Calu3 (cell line): ENCODE data around the gene SCYGR3. TPM values are rescaled to one million over a fixed set of nuclear protein-coding genes. Genes with fewer than 3 reads are reported as not detected.

Experiments used
- BruUV-seq: library from RNA; stranded (reverse); fragments of 400-500 nt; replicated peaks from 2 replicates; lab custom pipeline; 2021; lab: Mats Ljungman, UMichigan
- CTCF ChIA-PET: fragments of 300-600 bp; sonication (Branson Sonifier 250); formaldehyde crosslinking; loops from one replicate; lab custom pipeline; 2022; ENCODE audit warnings: antibody characterized with exemption; lab: Charles Lee
- DNase-seq: peaks from one replicate; pipeline ENCODE4 v3.0.0; 2022
- H3K27ac Mint-ChIP-seq: one replicate; pipeline ENCODE4 v1.8.0; 2022; ENCODE audit warnings: mixed read lengths; ENCODE audit not compliant: unreplicated experiment
- H3K27me3 Mint-ChIP-seq: one replicate; pipeline ENCODE4 v1.8.0; 2022; ENCODE audit warnings: mixed read lengths; ENCODE audit not compliant: unreplicated experiment
- H3K36me3 Mint-ChIP-seq: one replicate; pipeline ENCODE4 v1.8.0; 2022; ENCODE audit warnings: mild to moderate bottlenecking, moderate library complexity, mixed read lengths; ENCODE audit not compliant: insufficient read depth, unreplicated experiment
- H3K4me1 Mint-ChIP-seq: one replicate; pipeline ENCODE4 v1.8.0; 2022; ENCODE audit warnings: mild to moderate bottlenecking, low read depth, mixed read lengths; ENCODE audit not compliant: unreplicated experiment
- H3K4me3 Mint-ChIP-seq: one replicate; pipeline ENCODE4 v1.8.0; 2022; ENCODE audit warnings: mild to moderate bottlenecking, low read depth, moderate library complexity, mixed read lengths; ENCODE audit not compliant: unreplicated experiment
- H3K9me3 Mint-ChIP-seq: one replicate; pipeline ENCODE4 v1.8.0; 2022; ENCODE audit warnings: low read depth, mixed read lengths; ENCODE audit not compliant: unreplicated experiment
- CTCF ChIP-seq: fragments of 200-600 bp; IDR thresholded peaks from one replicate; pipeline ENCODE4 v1.8.0; 2022; ENCODE audit warnings: antibody characterized with exemption; ENCODE audit not compliant: unreplicated experiment
- intact Hi-C: fragments of 100-400 bp; cut with micrococcal nuclease; formaldehyde crosslinking; loops from one replicate; pipeline ENCODE4 v1.10.0; 2022; ENCODE audit not compliant: unreplicated experiment
- total RNA-seq: library from RNA; stranded (reverse); gene quantifications from 2 replicates; pipeline ENCODE4 v1.2.3, GENCODE V29; 2022

The SCYGR3 gene
- total RNA-seq, 1 experiment from 2014 or later, result not detected

GRCh38 chr2:227577555-227577954 is 37.1 kb downstream of the SCYGR3 start:
- no peaks in the 10 kb centered on the region for H3K27me3 Mint-ChIP-seq
- TF ChIP-seq CTCF, result no peak
- CTCF ChIA-PET, result interaction anchor here (0.8 kb wide), 1 partner anchor 171 kb away, joined by 3 read pairs; no protein-coding TSS in a partner anchor
- intact Hi-C loops, result loop anchor here (5.0 kb wide), 1 partner anchor 170 kb away; no protein-coding TSS in a partner anchor
- H3K27ac Mint-ChIP-seq, result no peak overlapping the region
- H3K36me3 Mint-ChIP-seq, result no peaks in the 10 kb centered on the region
- H3K9me3 Mint-ChIP-seq, result peaks cover 6% of the 10 kb centered on the region
- no TSS peak for BruUV-seq
- H3K4me3 Mint-ChIP-seq, result no peak overlapping the region
- no peak for DNase-seq
- no peaks in the 10 kb centered on the region for H3K4me1 Mint-ChIP-seq

GRCh38 chr2:227576812-227577211 is 37.8 kb downstream of the SCYGR3 start:
- H3K27ac Mint-ChIP-seq, result no peak overlapping the region
- H3K4me1 Mint-ChIP-seq, result no peaks in the 10 kb centered on the region
- no peak for TF ChIP-seq CTCF
- DNase-seq, result no peak
- no peaks in the 10 kb centered on the region for H3K9me3 Mint-ChIP-seq
- no peak overlapping the region for H3K4me3 Mint-ChIP-seq
- no peaks in the 10 kb centered on the region for H3K27me3 Mint-ChIP-seq
- CTCF ChIA-PET, result interaction anchor here (0.8 kb wide), 1 partner anchor 171 kb away, joined by 3 read pairs; no protein-coding TSS in a partner anchor
- peaks cover 7% of the 10 kb centered on the region for H3K36me3 Mint-ChIP-seq
- intact Hi-C loops, result loop anchor here (5.0 kb wide), 1 partner anchor 170 kb away; no protein-coding TSS in a partner anchor
- BruUV-seq, result no TSS peak

- CTCF ChIA-PET, result interaction anchor here (0.6 kb wide), 2 partner anchors 23 to 203 kb away, joined by 3 to 6 read pairs; partner anchors contain the start of gene SCYGR2
Measured at GRCh38 chr2:227576110-227576509, 38.5 kb downstream of the SCYGR3 start.

GRCh38 chr2:227570615-227571014 is 44.0 kb downstream of the SCYGR3 start:
- intact Hi-C loops, result no loop called here
- CTCF ChIA-PET, result interaction anchor here (0.6 kb wide), 1 partner anchor 382 kb away, joined by 3 read pairs; no protein-coding TSS in a partner anchor
- Mint-ChIP-seq H3K27ac (peak overlapping the region; percentile 19), H3K9me3 (no peaks in the 10 kb centered on the region), H3K4me1 (no peaks in the 10 kb centered on the region), H3K4me3 (no peak overlapping the region), H3K36me3 (peaks cover 16% of the 10 kb centered on the region), H3K27me3 (no peaks in the 10 kb centered on the region)
- BruUV-seq, result no TSS peak
- no peak for DNase-seq
- no peak for TF ChIP-seq CTCF

More at GRCh38 chr2:227576110-227576509, 38.5 kb downstream of the SCYGR3 start:
- TF ChIP-seq CTCF, result no peak
- H3K9me3 Mint-ChIP-seq, result no peaks in the 10 kb centered on the region
- H3K4me1 Mint-ChIP-seq, result no peaks in the 10 kb centered on the region
- intact Hi-C loops, result loop anchor here (5.0 kb wide), 1 partner anchor 169 kb away; no protein-coding TSS in a partner anchor
- no peak for DNase-seq
- H3K36me3 Mint-ChIP-seq, result peaks cover 10% of the 10 kb centered on the region
- no peak overlapping the region for H3K4me3 Mint-ChIP-seq
- no TSS peak for BruUV-seq
- no peak overlapping the region for H3K27ac Mint-ChIP-seq
- no peaks in the 10 kb centered on the region for H3K27me3 Mint-ChIP-seq
